GM12878 (cell line): ENCODE data around the gene AGAP6.

Source experiments
- CTCF ChIP-seq, 3 experiments: IDR thresholded peaks in 2 of 3; conservative IDR thresholded peaks in 1 of 3; 2 replicates each; pipeline ENCODE4 v1.5.1; 2011; ENCODE audit warnings: low read depth in 3 of 3, low read length in 3 of 3, mild to moderate bottlenecking in 3 of 3, control low read depth in 2 of 3, moderate library complexity in 2 of 3, inconsistent platforms in 1 of 3, mixed read lengths in 1 of 3; ENCODE audit not compliant: control insufficient read depth in 2 of 3, insufficient read depth in 1 of 3; ENCODE audit errors: extremely low read depth in 1 of 3
- ESRRA ChIP-seq: IDR thresholded peaks from 2 replicates; pipeline ENCODE4 v1.6.1; 2012; ENCODE audit warnings: mild to moderate bottlenecking, low read length, improper control_type of control experiment
- IRF4 ChIP-seq: IDR thresholded peaks from 2 replicates; pipeline ENCODE4 v1.6.1; 2011; ENCODE audit warnings: low read depth, low read length
- KDM1A ChIP-seq: fragments of 200-600 bp; sonication (generic); IDR thresholded peaks from 2 replicates; pipeline ENCODE4 v1.6.1; 2016; ENCODE audit warnings: borderline replicate concordance
- NKRF ChIP-seq: fragments of 450-650 bp; conservative IDR thresholded peaks from 2 replicates; pipeline ENCODE4 v1.6.1; 2017; ENCODE audit warnings: mild to moderate bottlenecking, moderate library complexity

GRCh38 chr10:50025627-50026026 lies 37.4 kb downstream of the AGAP6 start:
- TF ChIP-seq CTCF (IDR thresholded peaks at IDR 0.05 in 2 of 3, conservative IDR thresholded peaks at IDR 0.05 in 1 of 3; ENCODE audit: control insufficient read depth in 2 of 3, extremely low read depth in 1 of 3, insufficient read depth in 1 of 3, low read depth in 3 of 3, low read length in 3 of 3) (no peak), ESRRA (no peak), NKRF (no peak), KDM1A (no peak), IRF4 (no peak)
